Spleen (tissue), 7 donors: ENCODE measurements around the gene CMSS1.

Experiments
- POLR2AphosphoS5 ChIP-seq, 3 donors: sonication (generic); formaldehyde crosslinking; IDR thresholded peaks; one replicate each; pipeline ENCODE4 v1.5.1; 2017; ENCODE audit warnings: antibody characterized with exemption in 3 of 3
- TF ChIP-seq, protein P1 (sequence below), 11 experiments: fragments of 200-600 bp in 7 of 11; fragments of 450-650 bp in 4 of 11; sonication (generic) in 4 of 11; IDR thresholded peaks in 8 of 11; conservative IDR thresholded peaks in 3 of 11; 1 replicate in 7 of 11; 2 replicates in 4 of 11; pipeline versions ENCODE4 v1.4.0 to v1.8.0; 2016 to 2021; ENCODE audit warnings: antibody characterized with exemption in 11 of 11, inconsistent platforms in 4 of 11, mild to moderate bottlenecking in 1 of 11
- donor health status: DM: no; HTN: no; CAD: no; lungs with moderate emphysema.
- donor health status: DM: no; HTN: no; CAD: no.
- donor health status: DM: no; HTN: no; CAD: no.

DNA sequence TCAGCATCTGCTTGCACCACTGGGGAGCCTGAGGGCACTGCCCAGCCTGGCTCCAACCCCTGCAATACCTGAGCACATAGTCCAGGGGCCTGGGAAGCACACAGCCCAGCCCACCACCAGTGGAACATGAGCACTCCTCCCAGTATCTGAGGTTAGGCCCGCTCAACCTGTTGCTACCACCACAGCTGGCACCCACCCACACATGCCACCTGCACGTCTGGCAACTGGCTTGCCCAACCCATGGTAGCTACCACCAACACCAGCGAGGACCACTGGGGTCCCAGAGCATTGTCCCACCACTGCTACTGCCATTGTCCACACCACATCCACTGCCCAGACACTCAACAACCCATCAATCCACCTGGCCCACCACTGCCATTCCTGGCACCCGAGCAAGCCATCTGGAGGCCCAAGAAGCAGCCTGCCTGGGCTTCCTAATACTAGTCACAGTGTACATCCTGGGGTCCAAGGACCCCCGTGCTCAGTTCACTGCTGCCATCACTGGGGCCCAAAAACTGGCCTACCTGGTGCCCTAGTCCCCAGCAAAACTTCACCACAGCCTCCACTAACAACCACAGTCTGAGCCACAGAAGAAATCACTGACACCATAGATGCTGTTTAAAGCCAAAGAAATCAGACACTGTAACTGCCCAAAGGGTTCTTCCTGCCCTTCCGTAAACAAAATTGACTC, 381.1 kb downstream of the CMSS1 start:
- TF ChIP-seq, protein P1, sequence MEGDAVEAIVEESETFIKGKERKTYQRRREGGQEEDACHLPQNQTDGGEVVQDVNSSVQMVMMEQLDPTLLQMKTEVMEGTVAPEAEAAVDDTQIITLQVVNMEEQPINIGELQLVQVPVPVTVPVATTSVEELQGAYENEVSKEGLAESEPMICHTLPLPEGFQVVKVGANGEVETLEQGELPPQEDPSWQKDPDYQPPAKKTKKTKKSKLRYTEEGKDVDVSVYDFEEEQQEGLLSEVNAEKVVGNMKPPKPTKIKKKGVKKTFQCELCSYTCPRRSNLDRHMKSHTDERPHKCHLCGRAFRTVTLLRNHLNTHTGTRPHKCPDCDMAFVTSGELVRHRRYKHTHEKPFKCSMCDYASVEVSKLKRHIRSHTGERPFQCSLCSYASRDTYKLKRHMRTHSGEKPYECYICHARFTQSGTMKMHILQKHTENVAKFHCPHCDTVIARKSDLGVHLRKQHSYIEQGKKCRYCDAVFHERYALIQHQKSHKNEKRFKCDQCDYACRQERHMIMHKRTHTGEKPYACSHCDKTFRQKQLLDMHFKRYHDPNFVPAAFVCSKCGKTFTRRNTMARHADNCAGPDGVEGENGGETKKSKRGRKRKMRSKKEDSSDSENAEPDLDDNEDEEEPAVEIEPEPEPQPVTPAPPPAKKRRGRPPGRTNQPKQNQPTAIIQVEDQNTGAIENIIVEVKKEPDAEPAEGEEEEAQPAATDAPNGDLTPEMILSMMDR (IDR thresholded peaks at IDR 0.05 in 8 of 11, conservative IDR thresholded peaks at IDR 0.05 in 3 of 11) = no peak
- TF ChIP-seq POLR2AphosphoS5 (IDR thresholded peaks at IDR 0.05) = no peak
